Measurements from ENCODE around the gene RPL14.

DNA sequence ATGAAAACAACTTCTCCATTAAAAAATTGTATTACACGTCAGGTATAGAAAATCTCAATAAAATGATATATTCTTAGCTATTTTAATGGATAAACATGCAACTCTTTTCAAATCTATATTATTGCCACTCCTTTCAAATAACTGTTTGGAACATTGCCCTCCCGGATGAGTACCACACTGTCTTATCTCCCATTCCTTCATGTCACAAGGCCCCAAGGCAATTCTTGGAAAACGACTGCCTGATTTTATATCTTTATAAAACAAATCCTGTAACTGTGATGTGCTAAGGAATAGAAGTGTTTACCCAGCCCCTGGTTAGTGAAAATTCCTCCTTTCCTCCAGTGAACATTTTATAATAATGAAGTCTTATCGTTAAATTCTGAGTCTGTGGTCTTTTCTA, 13.6 kb downstream of the RPL14 start:
- TF ChIP-seq, protein P1, sequence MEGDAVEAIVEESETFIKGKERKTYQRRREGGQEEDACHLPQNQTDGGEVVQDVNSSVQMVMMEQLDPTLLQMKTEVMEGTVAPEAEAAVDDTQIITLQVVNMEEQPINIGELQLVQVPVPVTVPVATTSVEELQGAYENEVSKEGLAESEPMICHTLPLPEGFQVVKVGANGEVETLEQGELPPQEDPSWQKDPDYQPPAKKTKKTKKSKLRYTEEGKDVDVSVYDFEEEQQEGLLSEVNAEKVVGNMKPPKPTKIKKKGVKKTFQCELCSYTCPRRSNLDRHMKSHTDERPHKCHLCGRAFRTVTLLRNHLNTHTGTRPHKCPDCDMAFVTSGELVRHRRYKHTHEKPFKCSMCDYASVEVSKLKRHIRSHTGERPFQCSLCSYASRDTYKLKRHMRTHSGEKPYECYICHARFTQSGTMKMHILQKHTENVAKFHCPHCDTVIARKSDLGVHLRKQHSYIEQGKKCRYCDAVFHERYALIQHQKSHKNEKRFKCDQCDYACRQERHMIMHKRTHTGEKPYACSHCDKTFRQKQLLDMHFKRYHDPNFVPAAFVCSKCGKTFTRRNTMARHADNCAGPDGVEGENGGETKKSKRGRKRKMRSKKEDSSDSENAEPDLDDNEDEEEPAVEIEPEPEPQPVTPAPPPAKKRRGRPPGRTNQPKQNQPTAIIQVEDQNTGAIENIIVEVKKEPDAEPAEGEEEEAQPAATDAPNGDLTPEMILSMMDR (IDR thresholded peaks at IDR 0.05): no peak
- TF ChIP-seq POLR2AphosphoS5 (IDR thresholded peaks at IDR 0.05): no peak
- TF ChIP-seq POLR2A (IDR thresholded peaks at IDR 0.05): no peak

Measured in prostate gland (tissue), 2 donors.